Dedifferentiated amniotic fluid mesenchymal stem cell (primary cell): ENCODE measurements around the gene TMIGD3.

Experiments
- DNase-seq: peaks from one replicate; pipeline ENCODE4 v3.0.0-alpha.2; 2016; ENCODE audit errors: extremely low spot score

TMIGD3 gene

DNA sequence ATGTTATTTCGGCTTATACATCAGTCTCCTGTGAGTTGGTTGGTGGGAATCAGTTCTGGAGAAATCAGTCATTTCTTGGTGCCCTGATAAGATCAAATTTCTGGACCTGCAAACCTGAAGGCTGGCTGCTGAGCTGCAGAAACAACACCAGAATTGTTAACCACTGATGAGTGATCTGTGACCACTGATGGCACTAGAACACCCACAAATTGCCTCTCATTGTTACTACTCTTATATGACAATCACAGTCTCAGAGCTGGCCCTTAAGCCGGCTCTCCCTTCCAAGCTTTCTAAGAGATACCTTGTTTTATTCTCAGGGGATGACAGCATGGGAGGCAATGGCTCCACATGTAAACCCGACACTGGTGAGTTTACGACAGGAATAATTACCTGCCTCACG lies 27.7 kb downstream of the TMIGD3 start:
- no peak for DNase-seq

DNA sequence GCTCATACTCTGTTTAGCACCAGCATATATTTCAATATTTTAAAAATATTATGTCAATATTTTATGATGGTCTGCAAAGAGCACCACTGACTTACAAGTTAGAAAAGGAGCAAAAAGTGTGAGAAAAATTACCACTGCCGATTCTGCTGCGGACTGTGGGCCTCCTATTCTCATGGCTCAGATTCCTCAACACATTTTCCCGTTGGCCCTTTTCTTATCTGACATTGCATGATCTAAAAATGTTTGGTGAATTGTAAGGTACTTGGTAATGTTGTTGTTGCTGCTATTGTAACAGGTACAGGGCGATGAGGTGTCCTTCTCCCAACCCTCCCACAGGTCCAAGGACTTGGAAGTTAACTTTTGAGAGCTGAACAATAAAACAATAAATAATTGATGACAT lies 28.9 kb downstream of the TMIGD3 start:
- DNase-seq: no peak

DNA sequence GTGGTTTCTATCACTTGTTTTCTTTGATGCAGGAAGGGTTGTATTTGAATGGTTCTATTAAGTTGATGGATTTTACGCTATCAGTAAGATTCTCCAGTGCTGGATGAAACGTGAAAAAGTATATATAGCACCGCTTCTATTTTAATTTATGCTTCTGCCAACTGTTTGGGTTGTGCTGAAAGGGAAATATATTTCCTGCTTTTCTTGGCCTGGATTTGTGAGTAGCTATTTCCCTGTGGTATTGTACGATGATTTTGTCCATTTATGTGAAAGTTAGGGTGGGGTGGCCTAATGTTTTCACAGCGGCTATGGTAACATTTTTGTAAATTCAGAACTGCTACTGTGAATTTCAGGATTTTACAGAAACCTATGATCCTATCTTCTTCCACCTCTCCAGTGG lies 29.3 kb downstream of the TMIGD3 start:
- DNase-seq: no peak

DNA sequence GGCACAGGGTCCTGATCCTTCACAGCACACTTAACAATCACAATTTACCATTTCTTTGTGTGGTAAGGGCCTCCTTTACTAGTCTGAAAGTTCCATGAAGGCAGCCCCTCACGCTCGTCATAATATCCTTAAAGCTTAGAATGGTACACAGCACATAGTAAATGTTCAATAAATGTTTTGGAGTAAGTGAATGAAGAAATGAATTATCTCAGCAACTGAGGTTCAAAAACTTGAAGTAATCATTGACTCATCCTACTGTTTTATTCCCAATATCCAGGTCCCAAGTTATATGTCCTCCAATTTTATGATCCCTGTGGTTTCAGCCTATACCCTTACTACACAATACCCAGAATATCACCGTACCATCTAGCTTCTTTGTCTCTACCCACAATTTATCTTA lies 31.9 kb downstream of the TMIGD3 start:
- no peak for DNase-seq

DNA sequence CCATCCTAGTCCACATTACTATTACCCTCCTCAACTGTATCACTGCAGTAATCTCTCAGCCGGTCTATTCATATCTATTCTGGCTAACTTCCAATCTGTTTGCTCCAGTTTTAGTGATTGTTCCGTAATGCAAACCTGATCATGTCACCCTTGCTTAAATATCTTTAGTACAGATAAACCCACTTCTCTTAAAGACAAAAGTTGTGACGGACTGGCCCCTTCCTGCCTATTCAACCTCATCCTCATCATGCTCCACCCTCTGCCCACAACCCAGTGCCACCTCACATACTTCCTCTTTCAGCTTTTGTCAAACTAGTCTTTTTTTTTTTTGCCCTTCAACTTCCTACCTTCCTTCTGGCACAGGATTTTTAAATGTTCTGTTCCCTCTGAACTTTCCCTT lies 32.4 kb downstream of the TMIGD3 start:
- DNase-seq: no peak

DNA sequence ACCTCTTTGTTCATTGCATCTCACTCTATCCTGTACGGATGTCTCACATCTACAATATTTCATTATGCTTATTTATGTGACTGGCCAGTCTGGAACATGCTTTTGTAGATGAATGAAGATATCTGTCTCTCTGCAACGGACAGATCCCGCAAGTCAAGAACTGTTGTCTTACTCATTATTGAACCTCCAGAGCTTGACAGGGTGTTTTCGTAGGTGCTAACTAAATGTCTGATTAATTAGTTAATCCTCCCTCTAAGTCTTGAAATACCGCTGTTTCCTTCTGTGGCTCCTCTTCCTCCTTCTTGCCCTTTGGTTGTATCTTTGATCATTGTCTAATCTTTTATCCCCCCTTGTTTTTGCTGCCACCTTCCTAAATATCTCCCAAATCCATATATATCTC lies 32.8 kb downstream of the TMIGD3 start:
- DNase-seq: no peak

DNA sequence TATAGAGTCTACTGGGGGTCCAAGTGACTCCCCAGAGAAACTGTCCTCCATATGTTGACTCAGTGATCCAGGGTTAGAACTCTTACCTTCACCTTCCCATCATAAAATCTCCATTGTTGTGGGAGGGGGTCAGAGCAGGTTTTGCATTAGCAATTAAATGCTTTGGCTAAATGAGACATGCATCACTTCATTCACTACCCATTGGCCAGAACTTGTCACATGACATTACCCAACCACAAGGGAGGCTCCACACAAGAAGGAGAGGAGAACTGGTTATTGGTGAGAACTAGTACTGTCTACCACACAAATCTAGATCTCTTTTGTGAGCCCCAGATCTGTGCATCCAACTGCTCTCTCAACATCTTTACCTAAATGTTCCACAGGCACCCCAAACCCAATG lies 33.9 kb downstream of the TMIGD3 start:
- no peak for DNase-seq

DNA sequence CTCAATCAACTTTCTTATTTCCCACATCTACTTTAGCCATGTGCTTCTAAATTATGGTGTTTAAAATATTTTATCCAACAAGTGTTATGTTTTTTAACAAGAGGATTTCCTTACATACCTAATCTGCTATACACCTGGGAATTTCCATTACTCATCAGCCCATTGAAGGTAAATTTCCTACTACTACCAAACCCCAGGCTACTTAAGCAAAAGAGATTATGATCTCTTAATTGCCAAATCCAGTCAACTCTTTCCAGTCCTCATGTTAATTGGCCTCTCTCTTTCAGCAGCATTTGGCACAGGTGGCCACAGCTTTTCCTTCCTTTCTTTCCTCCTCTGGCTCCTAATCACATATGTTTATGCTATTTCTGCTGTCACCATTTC lies 34.7 kb downstream of the TMIGD3 start:
- DNase-seq: no peak

DNA sequence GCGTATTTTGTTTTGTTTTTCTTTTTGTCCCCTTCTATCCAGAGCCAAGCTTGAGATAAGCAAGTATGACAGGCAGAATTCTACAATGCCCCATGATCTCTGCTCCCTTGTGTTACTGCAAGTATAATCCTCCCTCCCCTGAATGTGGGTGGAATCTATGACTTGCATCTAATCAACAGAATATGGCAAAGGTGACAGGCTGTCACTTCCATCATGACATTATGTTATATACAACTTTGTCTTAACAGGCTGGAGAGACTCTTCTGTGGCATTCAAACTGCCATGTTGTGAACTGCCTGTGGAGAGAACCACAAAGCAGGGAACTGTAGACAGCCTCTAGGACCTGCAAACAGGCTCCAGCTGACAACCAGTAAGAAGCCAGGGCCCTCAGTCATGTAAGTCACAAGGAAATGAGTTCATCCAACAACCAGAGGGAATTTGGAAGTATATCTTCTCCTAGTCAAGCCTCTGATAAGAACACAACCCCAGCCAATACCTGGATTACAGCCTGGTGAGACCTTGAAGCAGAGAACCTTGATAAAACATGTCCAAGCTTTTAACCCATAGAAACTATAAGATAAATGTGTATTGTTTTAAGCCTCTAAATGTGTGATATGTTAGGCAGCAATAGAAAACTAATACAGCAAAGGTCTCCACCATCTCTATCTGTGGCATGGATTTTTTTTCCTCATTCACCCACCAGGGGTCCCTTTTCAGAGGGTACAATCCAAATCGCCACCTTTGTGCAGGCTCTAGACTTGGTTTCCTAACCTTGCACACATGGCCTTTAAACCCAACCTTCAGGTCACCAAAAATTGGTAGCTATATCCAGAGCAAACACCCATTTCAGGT lies 35.3 kb downstream of the TMIGD3 start:
- no peak for DNase-seq

DNA sequence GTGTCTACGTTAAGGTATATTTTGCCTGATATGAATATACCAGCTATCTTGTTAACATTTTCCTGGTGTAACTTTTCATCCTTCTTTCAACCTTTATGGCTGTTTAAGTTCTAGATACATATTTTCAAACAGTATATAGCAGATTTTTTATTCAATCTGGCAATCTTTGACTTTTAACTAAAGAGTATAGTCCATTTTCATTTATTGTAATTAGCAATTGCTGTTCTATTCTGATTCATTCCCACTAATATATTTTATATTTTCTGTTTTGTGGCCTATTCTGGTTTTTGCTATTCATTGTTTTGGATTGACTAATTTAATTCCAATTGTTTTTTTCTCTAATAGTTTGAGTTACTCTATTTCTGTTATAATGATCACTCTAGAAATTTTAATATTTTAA lies 37.0 kb downstream of the TMIGD3 start:
- no peak for DNase-seq

DNA sequence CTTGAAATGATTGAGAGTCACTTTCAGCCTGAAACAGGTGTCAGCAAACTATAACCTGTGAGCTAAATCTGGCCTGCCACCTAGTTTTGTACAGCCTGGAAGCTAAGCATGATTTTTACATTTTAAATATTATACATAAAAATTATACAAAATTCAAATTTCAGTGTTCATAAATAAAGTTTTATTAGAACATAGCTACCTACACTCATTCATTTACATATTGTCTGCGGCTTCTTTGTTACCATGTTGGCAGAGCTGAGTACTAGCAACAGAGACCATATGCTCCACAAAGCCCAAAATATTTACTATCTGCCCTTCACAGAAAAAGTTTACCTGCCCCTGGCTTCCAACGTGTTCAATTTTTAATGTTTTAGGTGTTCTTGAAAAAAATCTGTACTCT lies 37.7 kb downstream of the TMIGD3 start:
- DNase-seq: no peak

DNA sequence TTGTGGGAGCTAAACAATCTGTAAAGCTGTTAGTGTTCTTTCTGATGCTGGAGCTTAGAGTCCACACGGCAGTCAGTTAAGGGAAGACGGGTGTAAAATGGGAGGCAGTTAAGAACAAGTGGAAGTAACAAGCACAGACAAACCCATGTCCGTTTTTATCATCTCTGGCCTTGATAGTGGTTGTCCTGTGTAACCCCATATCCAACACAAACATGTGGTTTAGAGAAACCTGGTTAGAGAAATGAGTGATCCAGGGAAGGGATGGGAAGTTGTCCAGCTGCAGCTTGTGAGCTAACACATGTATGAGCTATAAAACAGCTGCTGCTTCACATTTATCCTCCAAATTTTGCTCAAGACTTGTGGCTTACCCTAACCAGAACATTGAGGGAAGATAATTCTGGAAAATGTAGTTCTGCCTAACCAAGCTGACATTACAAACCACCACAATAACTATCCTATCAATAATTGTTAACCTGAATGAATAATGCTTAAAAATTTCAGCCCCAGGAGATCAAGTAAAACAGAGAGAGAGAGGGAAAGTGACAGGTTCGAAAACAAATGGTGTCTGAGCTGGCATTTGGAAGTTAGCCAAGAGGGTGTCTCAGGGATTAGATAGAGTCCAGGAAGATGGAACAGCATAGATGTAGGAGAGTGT lies 40.3 kb downstream of the TMIGD3 start:
- no peak for DNase-seq

DNA sequence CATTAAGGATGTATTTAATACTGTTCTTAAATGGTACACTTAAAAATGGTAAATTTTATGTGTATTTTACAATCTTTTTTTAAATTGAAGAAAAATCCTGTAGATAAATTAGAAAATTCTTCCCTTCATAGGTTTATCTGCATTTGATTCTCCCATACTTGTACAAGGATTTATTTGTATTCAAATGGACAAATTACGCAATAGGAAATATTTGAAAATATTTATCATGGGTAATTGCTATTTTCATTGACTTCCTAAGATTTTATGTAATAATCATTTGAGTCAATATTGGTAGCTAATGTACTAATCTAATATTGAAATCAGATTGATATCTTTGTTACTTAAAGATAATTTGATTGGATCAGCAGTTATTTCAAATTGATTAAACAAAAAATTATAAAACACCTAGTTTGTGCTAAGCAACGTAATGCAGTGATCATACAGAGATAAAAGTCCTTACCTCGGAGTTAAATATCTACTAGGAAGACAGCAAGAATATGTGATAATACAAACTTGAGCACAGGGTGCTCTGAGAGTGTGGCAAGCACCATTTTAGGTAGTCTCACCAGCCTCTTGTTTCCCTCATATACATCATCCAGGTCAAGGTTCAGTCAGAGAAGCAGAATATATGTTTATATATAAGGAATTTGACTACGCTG lies 40.9 kb downstream of the TMIGD3 start:
- DNase-seq: no peak

DNA sequence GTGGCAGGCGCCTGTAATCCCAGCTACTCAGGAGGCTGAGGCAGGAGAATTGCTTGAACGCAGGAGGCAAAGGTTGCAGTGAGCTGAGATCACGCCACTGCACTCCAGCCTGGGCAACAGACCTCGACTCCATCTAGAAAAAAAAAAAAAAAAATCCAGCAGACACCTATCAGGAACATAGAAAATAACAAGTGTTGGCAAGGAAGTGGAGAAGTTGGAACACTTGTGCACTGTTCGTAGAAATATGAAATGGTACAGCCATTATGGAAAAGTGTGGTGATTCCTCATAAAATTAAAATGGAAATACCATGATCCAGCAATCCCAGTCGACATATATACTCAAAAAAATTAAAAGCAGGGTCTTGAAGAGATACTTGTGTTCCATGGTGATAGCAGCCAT lies 41.7 kb downstream of the TMIGD3 start:
- DNase-seq: no peak

DNA sequence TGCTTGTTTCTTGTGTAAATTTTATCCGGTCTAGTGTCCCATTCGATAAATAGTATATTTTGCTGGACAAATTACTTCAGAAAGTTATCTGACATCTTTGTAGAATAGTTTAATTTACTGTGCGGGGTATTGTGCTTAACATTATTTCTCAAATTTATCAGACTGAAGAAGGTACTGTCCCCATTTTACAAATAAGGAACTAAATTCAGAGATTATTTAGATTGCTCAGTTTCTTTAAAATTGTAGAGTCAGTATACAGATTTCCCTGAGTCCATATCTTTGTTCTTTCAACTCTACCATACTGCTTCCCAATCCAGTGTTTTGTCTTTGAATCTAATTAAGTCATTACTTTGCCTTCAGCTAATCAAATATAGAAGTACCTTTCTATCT lies 47.8 kb downstream of the TMIGD3 start:
- no peak for DNase-seq

DNA sequence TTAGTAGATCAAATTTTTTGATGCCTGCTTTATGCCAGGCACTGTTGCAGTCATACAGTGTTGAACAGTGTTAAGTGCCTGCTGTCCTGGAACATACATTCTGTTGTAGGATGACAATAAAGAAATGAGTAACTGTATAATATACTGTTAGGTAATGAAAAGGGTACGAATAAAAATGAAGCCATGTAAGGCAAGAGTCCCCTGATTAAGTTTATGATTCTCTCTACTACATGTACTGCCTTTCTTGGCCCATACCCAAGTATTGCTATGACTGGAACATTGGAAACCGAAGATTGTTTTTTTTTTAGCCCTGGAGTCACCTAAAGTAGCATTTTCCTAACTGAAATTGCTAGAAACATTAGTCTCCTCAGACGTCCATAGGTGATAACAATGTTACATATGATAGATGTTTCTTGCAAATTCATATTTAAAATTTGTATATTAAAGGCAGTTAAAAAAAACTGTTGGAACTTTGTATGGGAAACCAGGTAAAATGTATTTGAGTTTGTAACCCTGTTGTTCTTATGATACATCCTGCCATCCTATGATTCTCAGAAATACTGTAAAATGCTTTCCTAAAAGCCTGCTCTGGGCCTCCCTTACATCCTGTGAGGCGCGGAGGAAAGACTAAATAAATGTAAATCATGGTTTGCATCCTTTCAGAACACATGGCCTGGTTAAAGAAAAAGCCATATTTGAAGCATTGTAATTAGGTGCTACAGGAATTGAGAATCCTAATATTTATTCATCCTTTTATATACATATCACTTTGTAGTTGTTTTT lies 48.4 kb downstream of the TMIGD3 start:
- no peak for DNase-seq

DNA sequence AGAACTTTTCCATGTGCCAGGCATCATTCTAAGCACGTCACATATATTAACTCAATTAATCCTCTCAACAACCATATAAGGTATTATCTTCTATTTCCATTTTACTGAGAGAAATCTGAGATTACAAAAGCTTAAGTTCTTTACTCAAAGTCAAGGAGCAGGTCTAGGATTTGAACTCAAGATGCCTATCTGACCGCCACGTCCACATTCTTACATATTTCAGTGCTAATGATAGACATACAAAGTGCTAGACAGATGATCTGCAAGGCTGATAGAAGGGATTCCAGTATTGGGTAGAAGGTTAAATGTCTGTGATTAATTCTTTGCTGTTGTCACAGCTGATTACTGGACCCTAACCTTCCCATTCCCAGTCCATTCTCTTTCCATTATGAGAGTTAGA lies 49.7 kb downstream of the TMIGD3 start:
- no peak for DNase-seq

DNA sequence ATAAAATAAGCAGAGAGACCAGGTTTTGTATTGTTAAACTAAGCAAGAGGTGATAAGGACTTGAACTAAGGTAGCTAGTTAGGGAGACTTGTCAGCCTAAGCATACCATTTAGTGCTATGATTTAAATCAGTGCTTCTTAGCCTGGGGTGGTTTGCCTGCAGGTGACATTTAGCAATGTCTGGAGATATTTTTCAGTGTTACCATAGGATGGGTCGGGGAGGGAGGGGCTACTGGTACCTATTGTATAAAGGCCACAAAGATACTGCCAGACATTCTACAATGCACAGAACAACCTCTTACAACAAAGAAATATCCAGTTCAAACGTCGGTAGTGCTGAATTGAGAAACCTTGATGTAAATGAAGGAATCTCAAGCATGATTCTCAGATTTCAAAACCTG lies 50.9 kb downstream of the TMIGD3 start:
- no peak for DNase-seq

DNA sequence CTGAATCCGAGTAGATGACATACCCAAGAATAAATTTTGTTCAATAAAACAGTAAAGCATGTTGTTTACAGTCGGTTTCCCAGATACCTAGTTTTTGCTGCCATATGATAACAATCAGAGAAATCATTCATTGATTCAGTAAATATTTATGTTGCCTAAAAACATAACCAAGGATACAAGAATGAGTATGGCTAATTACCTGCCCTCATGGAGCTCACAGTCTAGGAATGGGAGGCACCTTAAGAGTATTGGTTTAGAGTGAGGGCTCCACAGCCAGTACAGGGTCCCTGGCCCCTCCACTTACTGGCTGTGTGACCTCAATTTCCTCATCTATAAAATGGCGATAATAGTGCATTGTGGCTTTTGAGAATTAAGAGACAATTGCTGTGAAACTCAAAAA lies 53.2 kb downstream of the TMIGD3 start:
- DNase-seq: no peak

DNA sequence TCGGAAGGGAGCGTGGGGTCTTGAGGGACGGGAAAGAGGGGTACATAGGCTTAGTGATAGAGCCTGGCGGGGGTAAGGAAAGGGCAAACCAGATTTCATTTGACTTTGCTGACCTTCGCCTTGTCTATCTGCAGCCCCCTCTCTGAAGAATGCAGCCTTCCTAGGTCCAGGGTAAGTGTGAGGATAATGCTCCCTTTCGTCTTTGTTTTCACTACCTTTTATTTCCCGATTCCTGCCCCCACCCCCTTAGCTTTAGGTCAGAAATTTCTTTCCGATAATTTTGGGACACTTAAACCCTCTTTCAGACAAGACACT lies 53.8 kb downstream of the TMIGD3 start:
- DNase-seq: no peak

DNA sequence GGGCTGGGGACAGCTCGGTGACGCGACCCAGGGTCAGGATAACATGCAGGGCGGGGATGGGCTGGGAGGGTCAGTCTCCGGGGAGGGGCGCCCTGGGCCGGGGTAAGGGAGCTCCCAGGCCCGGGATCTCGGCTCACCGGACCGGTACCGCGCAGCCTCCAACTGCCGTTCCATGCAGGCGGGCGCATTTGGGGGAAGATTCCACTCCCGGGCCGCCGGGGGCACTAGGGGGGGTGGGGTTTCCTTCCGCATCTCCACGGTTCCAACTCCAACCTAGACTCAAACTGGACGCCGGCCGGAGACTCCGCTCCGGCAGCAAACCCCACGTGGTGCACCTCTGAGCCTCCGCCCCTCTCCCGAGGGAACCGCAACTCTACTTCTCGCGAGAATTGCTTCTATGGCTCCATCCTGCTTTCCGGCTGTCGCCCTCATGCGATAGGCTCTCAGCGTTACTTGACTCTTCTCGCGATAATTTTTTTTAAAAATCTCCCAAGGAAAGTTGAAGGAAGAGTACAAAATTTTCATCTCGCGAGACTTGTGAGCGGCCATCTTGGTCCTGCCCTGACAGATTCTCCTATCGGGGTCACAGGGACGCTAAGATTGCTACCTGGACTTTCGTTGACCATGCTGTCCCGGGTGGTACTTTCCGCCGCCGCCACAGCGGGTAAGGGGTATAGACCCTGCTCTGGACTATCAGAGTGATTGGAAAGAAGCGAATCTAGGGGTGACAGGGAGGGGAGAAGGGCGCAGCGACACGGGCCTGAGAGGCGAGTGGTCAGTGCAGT lies 54.3 kb downstream of the TMIGD3 start, which contains the start of the genes ATP5PB and WDR77:
TSS of gene ATP5PB (plus strand) at position 547 of the 785 bp plus-strand sequence. CDS start at position 625, 78 bp downstream.
TSS of gene WDR77 (minus strand) at position 339 of the 785 bp plus-strand sequence. CDS start at position 252, 87 bp downstream.
- DNase-seq: peak; percentile 100
